Mesodermal cell (in vitro differentiated cells): ENCODE measurements around the gene ADGRB2.

ENCODE experiments used
- H3K27ac ChIP-seq: 2 replicates; pipeline ENCODE4 v1.7.0; 2013; ENCODE audit warnings: mild to moderate bottlenecking, low read depth, low read length, moderate library complexity; ENCODE audit not compliant: severe bottlenecking
- H3K36me3 ChIP-seq: 2 replicates; pipeline ENCODE4 v1.7.1; 2013; ENCODE audit warnings: mild to moderate bottlenecking, low read length, moderate library complexity; ENCODE audit not compliant: control insufficient read depth, insufficient read depth
- H3K4me1 ChIP-seq: one replicate; pipeline ENCODE4 v1.7.1; 2013; ENCODE audit warnings: mild to moderate bottlenecking, low read length; ENCODE audit not compliant: insufficient read depth, control insufficient read depth, poor library complexity, severe bottlenecking
- H3K4me3 ChIP-seq: 2 replicates; pipeline ENCODE4 v1.7.0; 2013; ENCODE audit warnings: low read length, control low read depth, mild to moderate bottlenecking; ENCODE audit not compliant: insufficient read depth, poor library complexity, severe bottlenecking; ENCODE audit errors: extremely low read depth
- H3K9me3 ChIP-seq: 2 replicates; pipeline ENCODE4 v1.7.1; 2013; ENCODE audit warnings: mild to moderate bottlenecking, low read length, moderate library complexity; ENCODE audit not compliant: control insufficient read depth
- WGBS, 2 experiments: methylation state at CpG; one replicate each; pipeline ENCODE4 v1.1.5; 2013; ENCODE audit warnings: missing lambda C conversion rate in 2 of 2; ENCODE audit not compliant: insufficient coverage in 2 of 2; 5-methylcytosine and 5-hydroxymethylcytosine counted together

Gene ADGRB2

GRCh38 chr1:31706384-31707058 is 57.6 kb downstream of the ADGRB2 start:
- Histone ChIP-seq H3K4me3 (no peak overlapping the region), H3K4me1 (peaks cover 55% of the 10 kb centered on the region), H3K9me3 (no peaks in the 10 kb centered on the region), H3K27ac (no peak overlapping the region), H3K36me3 (no peaks in the 10 kb centered on the region)
- 93% methylated on average over 11 to 15 of the region's 15 CpGs for WGBS, 2 experiments

GRCh38 chr1:31705080-31705866 is 58.9 kb downstream of the ADGRB2 start:
- no peak overlapping the region for H3K4me3 ChIP-seq
- H3K36me3 ChIP-seq: no peaks in the 10 kb centered on the region
- H3K27ac ChIP-seq: peak overlapping the region; percentile 6
- H3K9me3 ChIP-seq: no peaks in the 10 kb centered on the region
- 37 to 49% methylated on average over 15 to 21 of the region's 23 CpGs for WGBS, 2 experiments
- peaks cover 63% of the 10 kb centered on the region for H3K4me1 ChIP-seq

DNA sequence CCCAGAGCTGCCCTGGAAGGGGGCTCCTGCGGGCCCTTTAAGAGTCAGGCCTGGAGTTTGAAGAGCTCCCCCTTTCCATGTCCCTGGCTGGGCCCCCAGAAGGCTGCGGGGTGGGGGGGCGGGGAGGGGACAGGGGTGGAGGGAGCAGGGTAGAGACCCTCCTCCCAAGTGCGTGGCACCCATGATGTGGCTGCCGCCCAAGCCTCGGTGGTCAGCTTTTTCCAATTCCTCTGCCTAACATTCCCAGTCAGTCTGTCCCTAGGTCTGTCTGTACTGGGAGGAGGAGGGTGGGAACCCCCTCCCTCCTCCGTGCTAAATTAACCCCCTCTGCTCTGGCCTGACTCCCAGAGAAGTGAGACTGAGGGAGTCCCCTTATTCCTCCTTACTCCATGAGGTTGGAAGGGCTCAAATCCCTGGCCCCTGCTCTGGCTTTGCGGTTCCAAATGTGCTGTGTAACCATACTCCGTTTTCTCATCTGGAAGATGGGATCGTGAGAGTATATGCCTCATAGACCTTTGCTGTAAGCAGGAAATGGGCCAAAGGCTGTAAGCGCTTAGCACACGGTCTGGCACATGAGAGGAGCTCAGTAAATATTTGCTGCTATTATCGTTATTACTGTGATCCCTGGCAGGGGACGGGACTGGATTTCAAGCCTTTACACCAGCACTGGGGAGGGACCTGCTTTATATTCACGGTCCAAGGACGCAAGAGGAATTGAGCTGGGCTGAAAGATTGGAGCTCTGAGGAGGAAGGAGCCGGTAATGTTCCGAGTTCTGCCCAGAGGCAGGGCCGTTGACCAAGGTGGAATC is 59.7 kb downstream of the ADGRB2 start:
- 39 to 41% methylated on average over 12 to 14 of the region's 19 CpGs for WGBS, 2 experiments
- H3K36me3 ChIP-seq: no peaks in the 10 kb centered on the region
- no peak overlapping the region for H3K4me3 ChIP-seq
- no peaks in the 10 kb centered on the region for H3K9me3 ChIP-seq
- H3K27ac ChIP-seq: peak overlapping the region; percentile 6
- H3K4me1 ChIP-seq: peaks cover 65% of the 10 kb centered on the region

GRCh38 chr1:31703431-31704270 is 60.5 kb downstream of the ADGRB2 start, which contains the start of gene COL16A1:
TSS of gene COL16A1 (minus strand) at chr1:31704017. CDS start at chr1:31702193, 1,824 bp downstream.
- Histone ChIP-seq H3K36me3 (no peaks in the 10 kb centered on the region), H3K27ac (peak within 1 kb of the TSS; percentile 6), H3K9me3 (no peaks in the 10 kb centered on the region), H3K4me1 (peaks cover 60% of the 10 kb centered on the region), H3K4me3 (peak within 1 kb of the TSS; percentile 2)
- WGBS, 2 experiments: 34 to 43% methylated on average over 26 to 28 of the region's 40 CpGs

- Histone ChIP-seq H3K27ac (no peak overlapping the region), H3K4me1 (peaks cover 53% of the 10 kb centered on the region), H3K9me3 (no peaks in the 10 kb centered on the region), H3K4me3 (no peak overlapping the region), H3K36me3 (no peaks in the 10 kb centered on the region)
- WGBS, 2 experiments: 88 to 92% methylated on average over 7 of the region's 8 CpGs
Measured at GRCh38 chr1:31702836-31703404, 61.2 kb downstream of the ADGRB2 start.

DNA sequence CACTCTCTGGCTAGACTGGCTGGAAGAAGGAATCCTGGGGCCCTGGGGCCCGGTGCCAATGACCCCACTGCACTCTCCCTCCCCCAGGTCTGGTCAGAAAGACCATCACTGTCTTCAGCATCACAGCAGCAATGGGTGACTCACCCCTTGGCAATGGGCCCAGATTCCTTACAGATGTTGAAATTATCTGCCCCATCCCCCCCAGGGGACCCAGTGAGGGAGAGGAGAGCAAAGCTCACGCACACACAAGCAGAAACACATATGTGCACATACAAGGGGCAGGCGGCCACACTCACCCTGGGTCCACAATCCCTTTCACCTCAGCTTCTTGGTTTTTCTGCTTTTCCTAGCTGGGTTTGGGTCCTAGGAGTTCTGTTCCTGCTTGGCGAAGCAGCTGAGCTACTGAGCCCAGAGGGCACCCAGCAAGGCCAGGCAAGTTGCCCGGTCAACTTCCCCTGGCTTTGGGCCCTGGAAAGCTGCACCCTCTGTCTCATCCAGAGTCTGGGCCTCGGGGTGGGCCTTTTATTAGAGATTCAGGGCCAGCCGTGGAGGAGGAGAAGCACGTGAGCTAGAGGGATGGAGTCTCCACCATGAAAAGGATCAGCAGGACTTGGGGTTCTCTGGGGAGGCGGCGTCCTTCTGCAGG is 62.9 kb downstream of the ADGRB2 start:
- WGBS, 2 experiments: 67 to 84% methylated on average over 5 to 8 of the region's 10 CpGs

DNA sequence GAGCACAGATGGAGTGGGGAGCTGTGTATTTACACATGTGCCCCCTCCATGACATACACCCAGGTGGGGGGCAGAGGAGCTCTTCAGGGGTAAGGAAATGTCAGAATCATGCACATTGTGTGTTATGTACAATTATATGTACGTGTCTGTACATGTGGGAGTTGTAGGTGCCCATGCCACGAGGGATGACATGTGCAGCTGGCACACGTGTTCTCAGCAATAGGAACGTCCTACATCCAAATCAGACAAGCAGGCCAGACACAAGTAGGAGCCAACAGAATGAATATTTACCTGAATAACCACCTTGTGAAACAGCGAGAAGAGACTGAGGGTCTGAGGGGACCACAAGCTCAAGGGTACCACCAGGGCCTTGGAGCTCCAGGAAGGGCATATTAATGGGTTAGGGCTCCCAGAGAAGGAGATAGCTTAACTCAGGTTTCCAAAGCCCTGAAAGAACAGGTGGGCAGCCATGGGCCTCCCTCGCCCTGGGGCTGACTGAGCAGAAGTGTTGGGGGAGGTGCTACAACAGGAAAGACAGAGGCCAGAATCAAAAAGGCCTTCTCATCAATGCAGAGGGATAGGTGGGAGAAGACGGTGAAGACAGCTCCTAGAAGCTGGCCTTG is 63.6 kb downstream of the ADGRB2 start:
- H3K9me3 ChIP-seq: no peaks in the 10 kb centered on the region
- H3K27ac ChIP-seq: peak overlapping the region; percentile 64
- H3K4me1 ChIP-seq: peaks cover 41% of the 10 kb centered on the region
- no peaks in the 10 kb centered on the region for H3K36me3 ChIP-seq
- no peak overlapping the region for H3K4me3 ChIP-seq
- 85 to 86% methylated on average over 6 to 7 of the region's 7 CpGs for WGBS, 2 experiments

More for the DNA sequence above, 62.9 kb downstream of the ADGRB2 start:
- H3K9me3 ChIP-seq: no peaks in the 10 kb centered on the region
- H3K36me3 ChIP-seq: no peaks in the 10 kb centered on the region
- no peak overlapping the region for H3K4me3 ChIP-seq
- peaks cover 46% of the 10 kb centered on the region for H3K4me1 ChIP-seq
- peak overlapping the region; percentile 64 for H3K27ac ChIP-seq

DNA sequence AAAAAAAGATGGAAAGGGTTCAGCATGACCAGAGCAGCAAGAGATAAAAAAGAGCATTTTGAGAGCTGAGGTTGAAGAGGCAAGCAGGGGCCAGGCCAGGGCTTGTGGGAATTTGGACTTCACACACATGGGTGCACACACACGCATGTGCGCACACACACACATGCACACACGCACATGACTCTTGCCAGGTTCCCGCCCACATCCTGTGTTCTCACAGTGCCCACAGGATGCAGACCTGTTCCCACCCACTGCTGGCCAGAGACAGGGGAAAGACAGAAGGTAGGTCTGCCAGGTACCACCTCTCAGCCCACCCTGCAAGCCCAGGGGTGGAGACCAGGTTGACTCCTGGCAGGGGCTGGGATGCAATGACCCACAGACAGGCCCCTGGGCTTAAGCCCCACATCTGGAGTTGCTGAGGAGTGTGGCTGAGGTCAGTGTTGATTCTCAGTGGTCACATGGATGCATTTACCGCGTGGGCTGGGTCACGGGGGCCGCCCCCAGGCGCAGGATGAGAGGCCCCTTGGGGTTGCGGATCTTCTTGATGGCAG is 64.7 kb downstream of the ADGRB2 start:
- Histone ChIP-seq H3K36me3 (no peaks in the 10 kb centered on the region), H3K9me3 (no peaks in the 10 kb centered on the region), H3K4me3 (no peak overlapping the region), H3K4me1 (peaks cover 31% of the 10 kb centered on the region), H3K27ac (no peak overlapping the region)
- WGBS, 2 experiments: 89 to 90% methylated on average over 5 to 10 of the region's 10 CpGs

DNA sequence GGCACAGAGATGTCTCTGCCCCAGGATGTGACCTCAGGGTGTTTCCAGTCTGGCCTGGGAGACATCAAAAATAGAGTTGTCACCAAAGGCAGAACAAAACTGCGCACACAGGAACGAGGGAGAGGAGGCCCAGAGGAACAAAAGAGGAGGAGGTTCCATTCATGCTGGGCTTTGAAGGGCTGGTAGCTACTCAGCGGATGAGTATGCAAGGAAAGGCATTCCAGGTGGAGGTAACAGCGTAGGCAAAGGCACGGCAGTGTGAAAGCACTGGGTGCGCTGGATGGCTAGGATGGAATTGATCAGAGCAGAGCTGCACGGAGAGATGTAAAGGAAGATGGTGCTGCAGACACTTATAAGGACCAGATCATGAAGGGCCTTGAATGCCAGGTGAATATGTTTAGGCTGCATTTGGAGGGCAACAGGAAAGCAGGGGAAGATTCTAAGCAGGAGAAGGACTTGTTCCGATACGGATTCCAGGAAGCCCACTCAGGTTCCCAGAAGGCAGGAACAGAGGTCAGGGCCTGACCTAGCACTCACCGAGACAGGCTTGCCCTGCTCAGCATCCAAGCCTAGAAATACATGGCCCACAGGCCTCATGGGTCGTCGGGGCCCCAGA is 66.7 kb downstream of the ADGRB2 start:
- Histone ChIP-seq H3K4me1 (peaks cover 24% of the 10 kb centered on the region), H3K36me3 (no peaks in the 10 kb centered on the region), H3K4me3 (no peak overlapping the region), H3K9me3 (no peaks in the 10 kb centered on the region), H3K27ac (no peak overlapping the region)
- 84 to 89% methylated on average over 12 of the region's 12 CpGs for WGBS, 2 experiments
